Neural progenitor cell (in vitro differentiated cells): ENCODE data around the gene XKR3. TPM values are rescaled to one million over a fixed set of nuclear protein-coding genes. Genes with fewer than 3 reads are reported as not detected.

Experiments used
- DNase-seq: peaks from one replicate; pipeline ENCODE4 v3.0.0-alpha.2; 2016; ENCODE audit warnings: low spot score
- H2AFZ ChIP-seq: fragments of 200-600 bp; sonication (generic); replicated peaks from 2 replicates; pipeline ENCODE4 v1.6.1; 2016; ENCODE audit warnings: antibody characterized with exemption
- H3F3A ChIP-seq: fragments of 200-600 bp; sonication (generic); 2 replicates; pipeline ENCODE4 v1.6.1; 2016; ENCODE audit warnings: antibody characterized with exemption, low read depth
- H3K27ac ChIP-seq: fragments of 200-600 bp; sonication (generic); 2 replicates; pipeline ENCODE4 v1.5.1; 2016; ENCODE audit warnings: mild to moderate bottlenecking
- H3K27me3 ChIP-seq: fragments of 200-600 bp; sonication (generic); 2 replicates; pipeline ENCODE4 v1.6.1; 2016; ENCODE audit warnings: mild to moderate bottlenecking, moderate library complexity
- H3K36me3 ChIP-seq: fragments of 200-600 bp; sonication (generic); 2 replicates; pipeline ENCODE4 v1.5.1; 2016
- H3K4me1 ChIP-seq: fragments of 200-600 bp; sonication (generic); 2 replicates; pipeline ENCODE4 v1.6.1; 2016; ENCODE audit warnings: mixed run types
- H3K4me2 ChIP-seq: fragments of 200-600 bp; sonication (generic); 2 replicates; pipeline ENCODE4 v1.6.1; 2016
- H3K4me3 ChIP-seq: fragments of 200-600 bp; sonication (generic); 2 replicates; pipeline ENCODE4 v1.5.1; 2016
- H3K79me2 ChIP-seq: fragments of 200-600 bp; sonication (generic); 2 replicates; pipeline ENCODE4 v1.6.1; 2016; ENCODE audit warnings: low read depth
- H3K9ac ChIP-seq: fragments of 200-600 bp; sonication (generic); 2 replicates; pipeline ENCODE4 v1.6.1; 2016
- H3K9me3 ChIP-seq: fragments of 200-600 bp; sonication (generic); 2 replicates; pipeline ENCODE4 v1.5.1; 2016; ENCODE audit warnings: low read depth
- H4K20me1 ChIP-seq: fragments of 200-600 bp; sonication (generic); 2 replicates; pipeline ENCODE4 v1.6.1; 2016; ENCODE audit warnings: low read depth
- H3K27ac Mint-ChIP-seq: 3 replicates; pipeline ENCODE4 v1.8.0; 2021; ENCODE audit warnings: mixed read lengths
- H3K27me3 Mint-ChIP-seq: 2 replicates; pipeline ENCODE4 v1.8.0; 2022; ENCODE audit warnings: low read depth, mild to moderate bottlenecking, inconsistent platforms, moderate library complexity, mixed read lengths; ENCODE audit not compliant: insufficient read depth
- H3K36me3 Mint-ChIP-seq: 3 replicates; pipeline ENCODE4 v1.8.0; 2021; ENCODE audit warnings: mixed read lengths
- H3K4me1 Mint-ChIP-seq: 3 replicates; pipeline ENCODE4 v1.8.0; 2021; ENCODE audit warnings: mixed read lengths
- H3K4me3 Mint-ChIP-seq: 3 replicates; pipeline ENCODE4 v1.8.0; 2021; ENCODE audit warnings: mild to moderate bottlenecking, moderate library complexity, mixed read lengths
- H3K9me3 Mint-ChIP-seq: 3 replicates; pipeline ENCODE4 v1.8.0; 2020; ENCODE audit warnings: mixed read lengths
- EZH2 ChIP-seq: fragments of 200-600 bp; sonication (generic); IDR thresholded peaks from 2 replicates; pipeline ENCODE4 v1.6.1; 2017; ENCODE audit warnings: antibody characterized with exemption, mild to moderate bottlenecking, moderate library complexity
- EZH2phosphoT487 ChIP-seq: fragments of 200-600 bp; sonication (generic); IDR thresholded peaks from 2 replicates; pipeline ENCODE4 v1.6.1; 2017; ENCODE audit warnings: antibody characterized with exemption
- total RNA-seq: library from RNA; depleted of rRNA; stranded (reverse); fragments of >200 nt; gene quantifications from 2 replicates; pipeline ENCODE4 v1.2.3, GENCODE V29; 2015; ENCODE audit warnings: low replicate concordance
- TF ChIP-seq, protein P1 (sequence below): fragments of 200-600 bp; sonication (generic); IDR thresholded peaks from 2 replicates; pipeline ENCODE4 v1.5.1; 2017; ENCODE audit warnings: antibody characterized with exemption, mild to moderate bottlenecking

XKR3 gene
- total RNA-seq, 1 donor from 2014 or later, result not detected

DNA sequence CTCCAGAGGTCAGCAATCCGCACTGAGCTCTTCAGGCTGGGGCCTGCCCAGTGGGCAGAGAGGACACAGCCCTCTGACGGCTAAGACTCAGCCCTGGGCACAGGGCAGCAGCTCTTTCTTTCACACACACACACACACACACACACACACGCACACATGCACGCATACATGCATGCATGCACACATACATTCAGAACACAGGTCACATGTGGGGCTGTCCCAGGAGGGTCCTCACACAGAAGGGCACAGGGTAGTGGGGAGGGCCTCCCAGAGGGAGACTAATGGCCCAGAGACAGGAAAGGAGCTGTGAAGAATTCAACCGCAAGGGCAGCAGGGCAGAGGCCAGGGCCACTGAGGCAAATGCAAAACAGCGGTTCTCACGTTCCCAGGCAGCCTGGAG, 20.3 kb upstream of the XKR3 start:
- H3K4me3 ChIP-seq, result no peak overlapping the region
- peaks cover 17% of the 10 kb centered on the region for H3K9me3 Mint-ChIP-seq
- H3K4me2 ChIP-seq, result no peak overlapping the region
- DNase-seq, result no peak
- no peaks in the 10 kb centered on the region for H3K4me1 Mint-ChIP-seq
- H4K20me1 ChIP-seq, result no peaks in the 10 kb centered on the region
- no peaks in the 10 kb centered on the region for H3K36me3 ChIP-seq
- H3K36me3 Mint-ChIP-seq, result peaks cover 2% of the 10 kb centered on the region
- H3K79me2 ChIP-seq, result no peaks in the 10 kb centered on the region
- H3K4me1 ChIP-seq, result no peaks in the 10 kb centered on the region
- no peak overlapping the region for H3K27ac Mint-ChIP-seq
- TF ChIP-seq EZH2 (no peak), EZH2phosphoT487 (no peak)
- TF ChIP-seq, protein P1, sequence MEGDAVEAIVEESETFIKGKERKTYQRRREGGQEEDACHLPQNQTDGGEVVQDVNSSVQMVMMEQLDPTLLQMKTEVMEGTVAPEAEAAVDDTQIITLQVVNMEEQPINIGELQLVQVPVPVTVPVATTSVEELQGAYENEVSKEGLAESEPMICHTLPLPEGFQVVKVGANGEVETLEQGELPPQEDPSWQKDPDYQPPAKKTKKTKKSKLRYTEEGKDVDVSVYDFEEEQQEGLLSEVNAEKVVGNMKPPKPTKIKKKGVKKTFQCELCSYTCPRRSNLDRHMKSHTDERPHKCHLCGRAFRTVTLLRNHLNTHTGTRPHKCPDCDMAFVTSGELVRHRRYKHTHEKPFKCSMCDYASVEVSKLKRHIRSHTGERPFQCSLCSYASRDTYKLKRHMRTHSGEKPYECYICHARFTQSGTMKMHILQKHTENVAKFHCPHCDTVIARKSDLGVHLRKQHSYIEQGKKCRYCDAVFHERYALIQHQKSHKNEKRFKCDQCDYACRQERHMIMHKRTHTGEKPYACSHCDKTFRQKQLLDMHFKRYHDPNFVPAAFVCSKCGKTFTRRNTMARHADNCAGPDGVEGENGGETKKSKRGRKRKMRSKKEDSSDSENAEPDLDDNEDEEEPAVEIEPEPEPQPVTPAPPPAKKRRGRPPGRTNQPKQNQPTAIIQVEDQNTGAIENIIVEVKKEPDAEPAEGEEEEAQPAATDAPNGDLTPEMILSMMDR, result no peak
- no peak overlapping the region for H2AFZ ChIP-seq
- H3K4me3 Mint-ChIP-seq, result no peak overlapping the region
- peaks cover 2% of the 10 kb centered on the region for H3K27me3 Mint-ChIP-seq
- no peaks in the 10 kb centered on the region for H3K27me3 ChIP-seq
- no peaks in the 10 kb centered on the region for H3F3A ChIP-seq
- no peak overlapping the region for H3K27ac ChIP-seq
- no peak overlapping the region for H3K9ac ChIP-seq
- H3K9me3 ChIP-seq, result no peaks in the 10 kb centered on the region

DNA sequence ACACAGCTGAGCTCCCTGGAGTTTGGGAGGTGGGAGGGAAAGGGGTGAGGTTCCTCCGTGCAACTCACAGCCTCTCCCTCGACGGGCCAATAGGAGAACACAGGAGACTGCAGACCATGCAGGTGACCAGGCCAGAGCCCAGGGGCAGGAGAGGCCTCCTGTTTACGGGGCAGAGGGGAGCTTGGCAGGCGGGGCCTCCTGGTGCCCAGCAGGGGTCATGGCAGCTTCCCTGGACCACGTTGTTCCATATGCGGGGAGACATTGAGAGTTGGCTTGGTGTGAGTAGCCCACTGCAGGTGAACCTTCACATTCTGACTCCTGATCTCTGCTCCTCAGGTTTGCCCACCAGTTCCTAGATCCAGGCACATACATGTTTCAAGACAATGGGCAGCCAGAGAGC, 19.3 kb upstream of the XKR3 start:
- Histone ChIP-seq H3K79me2 (no peaks in the 10 kb centered on the region), H2AFZ (no peak overlapping the region), H3K9ac (no peak overlapping the region), H4K20me1 (no peaks in the 10 kb centered on the region), H3K4me2 (no peak overlapping the region), H3K4me3 (no peak overlapping the region), H3K27ac (no peak overlapping the region), H3K36me3 (no peaks in the 10 kb centered on the region), H3K4me1 (no peaks in the 10 kb centered on the region), H3F3A (no peaks in the 10 kb centered on the region), H3K27me3 (no peaks in the 10 kb centered on the region), H3K9me3 (no peaks in the 10 kb centered on the region)
- no peak for DNase-seq
- TF ChIP-seq EZH2phosphoT487 (no peak), EZH2 (no peak)
- TF ChIP-seq, protein P1, result no peak
- H3K27me3 Mint-ChIP-seq, result peaks cover 2% of the 10 kb centered on the region
- H3K9me3 Mint-ChIP-seq, result peaks cover 17% of the 10 kb centered on the region
- H3K4me3 Mint-ChIP-seq, result no peak overlapping the region
- H3K4me1 Mint-ChIP-seq, result no peaks in the 10 kb centered on the region
- H3K36me3 Mint-ChIP-seq, result peaks cover 2% of the 10 kb centered on the region
- H3K27ac Mint-ChIP-seq, result no peak overlapping the region

DNA sequence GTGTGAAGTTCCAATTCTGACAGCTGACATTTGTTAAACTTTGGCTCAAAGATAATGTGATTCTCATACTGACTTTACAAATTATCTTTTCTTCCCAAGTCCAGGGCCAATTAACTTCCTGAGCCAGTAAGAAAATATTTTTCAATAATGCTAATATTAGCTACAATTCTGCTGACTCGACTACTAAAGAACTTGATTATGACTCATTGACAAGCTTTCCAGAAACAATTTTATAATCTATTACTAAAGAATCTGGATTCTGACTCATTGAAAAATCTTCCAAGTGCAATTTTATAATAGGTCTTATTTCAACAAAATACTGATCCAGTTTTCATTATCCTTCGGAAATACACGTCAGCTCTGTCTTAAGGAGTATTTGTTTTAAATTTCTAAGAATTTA, 12.9 kb upstream of the XKR3 start:
- no peak overlapping the region for H3K9ac ChIP-seq
- no peaks in the 10 kb centered on the region for H3K27me3 ChIP-seq
- no peak overlapping the region for H3K27ac Mint-ChIP-seq
- no peak overlapping the region for H3K4me3 Mint-ChIP-seq
- TF ChIP-seq EZH2 (no peak), EZH2phosphoT487 (no peak)
- TF ChIP-seq, protein P1, result no peak
- H3F3A ChIP-seq, result no peaks in the 10 kb centered on the region
- no peaks in the 10 kb centered on the region for H3K79me2 ChIP-seq
- DNase-seq, result no peak
- no peak overlapping the region for H2AFZ ChIP-seq
- H3K36me3 Mint-ChIP-seq, result no peaks in the 10 kb centered on the region
- no peak overlapping the region for H3K27ac ChIP-seq
- no peaks in the 10 kb centered on the region for H3K4me1 Mint-ChIP-seq
- no peaks in the 10 kb centered on the region for H4K20me1 ChIP-seq
- H3K9me3 ChIP-seq, result no peaks in the 10 kb centered on the region
- H3K9me3 Mint-ChIP-seq, result no peaks in the 10 kb centered on the region
- H3K4me2 ChIP-seq, result no peak overlapping the region
- no peaks in the 10 kb centered on the region for H3K36me3 ChIP-seq
- no peaks in the 10 kb centered on the region for H3K4me1 ChIP-seq
- H3K27me3 Mint-ChIP-seq, result peaks cover 3% of the 10 kb centered on the region
- H3K4me3 ChIP-seq, result no peak overlapping the region

DNA sequence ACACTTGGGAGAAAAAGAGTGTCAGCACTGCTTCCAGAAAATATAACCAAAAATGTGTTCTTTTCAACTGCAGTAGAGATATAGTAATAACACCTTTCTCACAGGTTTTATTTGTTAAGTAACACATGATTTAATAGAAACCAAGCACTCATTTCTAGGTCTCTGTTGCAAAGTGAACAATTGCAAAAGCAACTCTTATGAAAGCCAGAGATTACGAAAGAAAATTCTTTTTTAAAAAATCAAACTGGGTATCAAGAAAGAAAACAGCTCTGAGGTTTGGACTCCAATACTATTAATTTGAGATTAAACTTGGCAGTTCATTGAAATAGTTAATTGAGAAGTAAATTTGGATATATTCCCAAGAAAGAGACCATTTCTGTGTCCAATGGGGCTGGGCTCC, 9.8 kb upstream of the XKR3 start:
- no peak overlapping the region for H3K4me3 ChIP-seq
- Mint-ChIP-seq H3K9me3 (peaks cover 4% of the 10 kb centered on the region), H3K27me3 (peaks cover 5% of the 10 kb centered on the region), H3K4me3 (no peak overlapping the region), H3K4me1 (no peaks in the 10 kb centered on the region), H3K27ac (no peak overlapping the region), H3K36me3 (no peaks in the 10 kb centered on the region)
- H3K9ac ChIP-seq, result no peak overlapping the region
- no peak overlapping the region for H2AFZ ChIP-seq
- TF ChIP-seq EZH2 (no peak), EZH2phosphoT487 (no peak)
- TF ChIP-seq, protein P1, result no peak
- no peaks in the 10 kb centered on the region for H3K9me3 ChIP-seq
- H4K20me1 ChIP-seq, result no peaks in the 10 kb centered on the region
- H3K79me2 ChIP-seq, result no peaks in the 10 kb centered on the region
- no peaks in the 10 kb centered on the region for H3K36me3 ChIP-seq
- H3K4me2 ChIP-seq, result no peak overlapping the region
- no peaks in the 10 kb centered on the region for H3K27me3 ChIP-seq
- no peaks in the 10 kb centered on the region for H3F3A ChIP-seq
- no peaks in the 10 kb centered on the region for H3K4me1 ChIP-seq
- no peak for DNase-seq
- H3K27ac ChIP-seq, result no peak overlapping the region
